Measurements from ENCODE around the gene ZSWIM6.

The ZSWIM6 gene

GRCh38 chr5:61441742-61442141 is 109.7 kb downstream of the ZSWIM6 start:
- no peak for DNase-seq (ENCODE audit: low read depth in 2 of 2)

GRCh38 chr5:61447780-61448495 is 115.9 kb downstream of the ZSWIM6 start:
- DNase-seq (ENCODE audit: low read depth in 2 of 2), result no peak

- DNase-seq (ENCODE audit: low read depth in 2 of 2), result peak; percentile 87 to 89
These were observed 117.9 kb downstream of the ZSWIM6 start for GRCh38 chr5:61449804-61450492.

- DNase-seq (ENCODE audit: low read depth in 2 of 2), result peak; percentile 33 to 38
These were observed 118.6 kb downstream of the ZSWIM6 start for GRCh38 chr5:61450493-61451279.

- DNase-seq (ENCODE audit: low read depth in 2 of 2), result no peak
These were observed 123.3 kb downstream of the ZSWIM6 start for GRCh38 chr5:61455179-61456006.

GRCh38 chr5:61460471-61460870 is 128.4 kb downstream of the ZSWIM6 start:
- no peak for DNase-seq (ENCODE audit: low read depth in 2 of 2)

GRCh38 chr5:61461417-61461816 is 129.4 kb downstream of the ZSWIM6 start:
- no peak for DNase-seq (ENCODE audit: low read depth in 2 of 2)

GRCh38 chr5:61461926-61462325 is 129.9 kb downstream of the ZSWIM6 start:
- DNase-seq (ENCODE audit: low read depth in 2 of 2), result no peak

- DNase-seq (ENCODE audit: low read depth in 2 of 2), result no peak
These were observed 131.5 kb downstream of the ZSWIM6 start for GRCh38 chr5:61463596-61463995.

GRCh38 chr5:61464512-61464911 is 132.5 kb downstream of the ZSWIM6 start:
- DNase-seq (ENCODE audit: low read depth in 2 of 2), result no peak

GRCh38 chr5:61465066-61465465 is 133.0 kb downstream of the ZSWIM6 start:
- DNase-seq (ENCODE audit: low read depth in 2 of 2), result no peak

GRCh38 chr5:61465496-61465895 is 133.4 kb downstream of the ZSWIM6 start:
- no peak for DNase-seq (ENCODE audit: low read depth in 2 of 2)

- no peak for DNase-seq (ENCODE audit: low read depth in 2 of 2)
These were observed 134.0 kb downstream of the ZSWIM6 start for GRCh38 chr5:61466017-61466416.

- DNase-seq (ENCODE audit: low read depth in 2 of 2), result peak; percentile 36 to 43
These were observed 135.9 kb downstream of the ZSWIM6 start for GRCh38 chr5:61467766-61468482.

GRCh38 chr5:61468483-61468865 is 136.4 kb downstream of the ZSWIM6 start:
- DNase-seq (ENCODE audit: low read depth in 2 of 2), result no peak

GRCh38 chr5:61471352-61471751 is 139.3 kb downstream of the ZSWIM6 start:
- no peak for DNase-seq (ENCODE audit: low read depth in 2 of 2)

GRCh38 chr5:61472172-61472958 is 140.3 kb downstream of the ZSWIM6 start:
- DNase-seq (ENCODE audit: low read depth in 2 of 2), result no peak

GRCh38 chr5:61474746-61475145 is 142.7 kb downstream of the ZSWIM6 start:
- no peak for DNase-seq (ENCODE audit: low read depth in 2 of 2)

- DNase-seq (ENCODE audit: low read depth in 2 of 2), result no peak
These were observed 145.7 kb downstream of the ZSWIM6 start for GRCh38 chr5:61477788-61478187.

All from fibroblast of skin of left biceps (primary cell).